HepG2 (cell line): ENCODE results near the gene C21orf58. TPM values are rescaled to one million over a fixed set of nuclear protein-coding genes. Genes with fewer than 3 reads are reported as not detected.

ENCODE experiments used
- AKAP8 ChIP-seq: sonication (generic); formaldehyde crosslinking; IDR thresholded peaks from 2 replicates; pipeline ENCODE4 v1.5.1; 2020; ENCODE audit warnings: mild to moderate bottlenecking, missing genetic modification reagents
- ARID2 ChIP-seq: sonication (generic); formaldehyde crosslinking; IDR thresholded peaks from 2 replicates; pipeline ENCODE4 v1.8.1; 2022; ENCODE audit warnings: mild to moderate bottlenecking, missing genetic modification reagents, borderline replicate concordance
- ARNT2 ChIP-seq: sonication (generic); formaldehyde crosslinking; IDR thresholded peaks from 2 replicates; pipeline ENCODE4 v1.8.0; 2022; ENCODE audit warnings: mild to moderate bottlenecking, low read depth, missing genetic modification reagents, moderate library complexity
- ATF7-NPFF ChIP-seq: sonication (generic); formaldehyde crosslinking; IDR thresholded peaks from 2 replicates; pipeline ENCODE4 v1.8.1; 2023; ENCODE audit warnings: mild to moderate bottlenecking, low read depth, missing genetic modification reagents, moderate library complexity
- E2F2 ChIP-seq: sonication (generic); formaldehyde crosslinking; IDR thresholded peaks from 2 replicates; pipeline ENCODE4 v1.4.0; 2020; ENCODE audit warnings: missing genetic modification reagents, borderline replicate concordance
- ETV5 ChIP-seq: IDR thresholded peaks from 2 replicates; pipeline ENCODE4 v1.6.1; 2018; ENCODE audit warnings: missing biosample characterization, missing genetic modification reagents, inconsistent platforms, borderline replicate concordance
- GATAD1 ChIP-seq: IDR thresholded peaks from 2 replicates; pipeline ENCODE4 v1.6.1; 2016; ENCODE audit warnings: missing genetic modification reagents, missing compliant biosample characterization
- HOXA3 ChIP-seq: sonication (generic); formaldehyde crosslinking; IDR thresholded peaks from 2 replicates; pipeline ENCODE4 v1.5.0; 2020; ENCODE audit warnings: missing genetic modification reagents
- HOXA9 ChIP-seq: sonication (generic); formaldehyde crosslinking; IDR thresholded peaks from 2 replicates; pipeline ENCODE4 v1.8.1; 2022; ENCODE audit warnings: missing genetic modification reagents, mild to moderate bottlenecking, moderate library complexity, borderline replicate concordance
- KLF13 ChIP-seq: sonication (generic); formaldehyde crosslinking; IDR thresholded peaks from 2 replicates; pipeline ENCODE4 v1.4.0; 2020; ENCODE audit warnings: mild to moderate bottlenecking, missing genetic modification reagents
- NFAT5 ChIP-seq: sonication (generic); formaldehyde crosslinking; IDR thresholded peaks from 2 replicates; pipeline ENCODE4 v1.4.0; 2020; ENCODE audit warnings: missing genetic modification reagents
- POLR2AphosphoS5 ChIP-seq: IDR thresholded peaks from 2 replicates; pipeline ENCODE4 v1.6.1; 2012; ENCODE audit warnings: low read depth, low read length
- SCMH1 ChIP-seq: sonication (generic); formaldehyde crosslinking; IDR thresholded peaks from 2 replicates; pipeline ENCODE4 v1.9.0; 2021; ENCODE audit warnings: missing genetic modification reagents, mild to moderate bottlenecking, borderline replicate concordance
- SP1 ChIP-seq, 2 experiments: fragments of 450-650 bp in 1 of 2; sonication (generic) in 1 of 2; formaldehyde crosslinking in 1 of 2; IDR thresholded peaks; 2 replicates each; pipeline versions ENCODE4 v1.4.0 to v1.6.1; 2016 to 2020; ENCODE audit warnings: missing genetic modification reagents in 1 of 2
- UBTF ChIP-seq: sonication (generic); formaldehyde crosslinking; IDR thresholded peaks from 2 replicates; pipeline ENCODE4 v1.4.0; 2020; ENCODE audit warnings: mild to moderate bottlenecking, missing genetic modification reagents
- ZNF503 ChIP-seq: sonication (generic); formaldehyde crosslinking; IDR thresholded peaks from 2 replicates; pipeline ENCODE4 v1.4.0; 2020; ENCODE audit warnings: missing genetic modification reagents
- ZNF557 ChIP-seq: sonication (generic); formaldehyde crosslinking; IDR thresholded peaks from 2 replicates; pipeline ENCODE4 v1.4.0; 2020; ENCODE audit warnings: missing genetic modification reagents
- ZNF7 ChIP-seq: IDR thresholded peaks from 2 replicates; pipeline ENCODE4 v1.6.1; 2016; ENCODE audit warnings: missing biosample characterization, missing genetic modification reagents
- polyA plus RNA-seq, 8 experiments: library from polyadenylated mRNA; depleted of rRNA in 3 of 8; stranded (reverse) in 7 of 8; unstranded in 1 of 8; fragments of >200 nt; fragmentation: Illumina TruSeq in 4 of 8; extraction: Trizol in 4 of 8; gene quantifications; 2 replicates each; pipeline versions ENCODE4 v1.2.1 to v1.2.3, GENCODE V29; 2011 to 2016; ENCODE audit warnings: low read depth in 4 of 8, missing spikeins in 1 of 8, mixed read lengths in 1 of 8; ENCODE audit not compliant: insufficient read depth in 1 of 8
- total RNA-seq, 5 experiments: library from RNA; depleted of rRNA; stranded (reverse); fragments of >200 nt; fragmentation: Illumina TruSeq; extraction: Trizol; gene quantifications; 2 replicates each; pipeline ENCODE4 v1.2.3, GENCODE V29; 2016; ENCODE audit warnings: low read depth in 1 of 5

C21orf58 gene
- total and polyA plus RNA-seq, 2 of the 13 experiments (the other 11 are each of a cell fraction or from before 2014, with no cell fraction given), result 3.5 to 6.8 TPM

- TF ChIP-seq ARNT2 (CRISPR knock-in tag) (peak; percentile 85; the same call in 1 of the 2 replicates), HOXA3 (CRISPR knock-in tag) (peak; percentile 9; the same call in 1 of the 2 replicates), GATAD1 (peak; percentile 78), AKAP8 (no peak), ZNF7 (CRISPR knock-in tag) (no peak), ARID2 (CRISPR knock-in tag) (peak; percentile 61; the same call in 1 of the 2 replicates), NFAT5 (CRISPR knock-in tag) (0 out of 2 replicates have a peak, but pooled peaks have one; percentile 24), POLR2AphosphoS5 (peak; percentile 79), SP1 (IDR thresholded peaks at IDR 0.05) (peak; percentile 62; the same call in 1 of the 2 replicates), SP1 (CRISPR knock-in tag; IDR thresholded peaks at IDR 0.05) (peak; percentile 84), HOXA9 (CRISPR knock-in tag) (peak; percentile 50; the same call in 1 of the 2 replicates), ZNF557 (no peak), ZNF503 (0 out of 2 replicates have a peak, but pooled peaks have one; percentile 38), ATF7-NPFF (CRISPR knock-in tag) (peak; percentile 94), SCMH1 (CRISPR knock-in tag) (no peak), ETV5 (CRISPR knock-in tag) (peak; percentile 17; the same call in 1 of the 2 replicates), UBTF (CRISPR knock-in tag) (peak; percentile 68; the same call in 1 of the 2 replicates), E2F2 (CRISPR knock-in tag) (peak; percentile 96; the same call in 1 of the 2 replicates), KLF13 (CRISPR knock-in tag) (no peak)
These were observed at the start of gene C21orf58, which contains the start of gene PCNT (continued) for GRCh38 chr21:46323710-46324389.
